SU-DHL-6 (cell line): ENCODE results near the gene NR1D2.

Experiments
- EZH2phosphoT487 ChIP-seq: fragments of 200-600 bp; sonication (generic), shearing (Covaris generic); conservative IDR thresholded peaks from 2 replicates; pipeline ENCODE4 v1.6.1; 2018; ENCODE audit warnings: mild to moderate bottlenecking, antibody characterized with exemption, low read length, moderate library complexity, mixed read lengths
- TF ChIP-seq, protein P1 (sequence below): fragments of 200-600 bp; sonication (generic); IDR thresholded peaks from one replicate; pipeline ENCODE4 v1.5.1; 2017; ENCODE audit warnings: antibody characterized with exemption, mild to moderate bottlenecking, low read length, moderate library complexity; ENCODE audit not compliant: insufficient read depth, poor library complexity, severe bottlenecking

DNA sequence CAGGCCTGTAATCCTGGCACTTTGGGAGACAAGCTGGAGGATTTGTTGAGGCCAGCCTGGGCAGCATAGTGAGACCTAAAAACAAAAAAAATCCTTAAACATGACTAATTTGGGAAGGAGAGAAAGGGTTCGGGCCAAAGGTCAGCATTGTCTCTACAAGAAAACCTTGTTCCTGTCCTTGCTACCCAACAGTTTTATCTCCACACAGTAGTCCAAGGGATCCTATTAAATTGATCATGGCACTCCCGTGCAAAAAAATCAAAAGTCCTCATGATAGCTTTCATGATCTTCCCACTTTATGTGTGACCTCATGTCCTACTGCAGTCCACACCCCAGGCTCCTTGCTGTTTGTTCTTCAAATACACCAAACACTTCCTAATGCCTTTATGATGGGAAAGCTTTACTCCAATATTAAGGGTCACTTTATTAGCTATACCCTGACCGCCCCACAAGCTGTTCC, 24.0 kb upstream of the NR1D2 start:
- TF ChIP-seq, protein P1, sequence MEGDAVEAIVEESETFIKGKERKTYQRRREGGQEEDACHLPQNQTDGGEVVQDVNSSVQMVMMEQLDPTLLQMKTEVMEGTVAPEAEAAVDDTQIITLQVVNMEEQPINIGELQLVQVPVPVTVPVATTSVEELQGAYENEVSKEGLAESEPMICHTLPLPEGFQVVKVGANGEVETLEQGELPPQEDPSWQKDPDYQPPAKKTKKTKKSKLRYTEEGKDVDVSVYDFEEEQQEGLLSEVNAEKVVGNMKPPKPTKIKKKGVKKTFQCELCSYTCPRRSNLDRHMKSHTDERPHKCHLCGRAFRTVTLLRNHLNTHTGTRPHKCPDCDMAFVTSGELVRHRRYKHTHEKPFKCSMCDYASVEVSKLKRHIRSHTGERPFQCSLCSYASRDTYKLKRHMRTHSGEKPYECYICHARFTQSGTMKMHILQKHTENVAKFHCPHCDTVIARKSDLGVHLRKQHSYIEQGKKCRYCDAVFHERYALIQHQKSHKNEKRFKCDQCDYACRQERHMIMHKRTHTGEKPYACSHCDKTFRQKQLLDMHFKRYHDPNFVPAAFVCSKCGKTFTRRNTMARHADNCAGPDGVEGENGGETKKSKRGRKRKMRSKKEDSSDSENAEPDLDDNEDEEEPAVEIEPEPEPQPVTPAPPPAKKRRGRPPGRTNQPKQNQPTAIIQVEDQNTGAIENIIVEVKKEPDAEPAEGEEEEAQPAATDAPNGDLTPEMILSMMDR, result no peak
- TF ChIP-seq EZH2phosphoT487, result no peak
